Activated T-helper 1 cell treated with anti-CD3 and anti-CD28 coated beads, Interleukin-12 subunit alpha, Interleukin-12 subunit beta, Interleukin-2, Interleukin-4 antibody, amounts not matched to agents 30 ng/mL and 10 ng/mL and 1 ng/mL, durations not matched to agents 14 hours and 24 hours and 36 hours (primary cell): ENCODE data around the gene DNAAF3. TPM values are rescaled to one million over a fixed set of nuclear protein-coding genes. Genes with fewer than 3 reads are reported as not detected.
A peak's percentile ranks its signal among the peaks of the same experiment; 100 is the strongest.
"Not testable (repeated sequence)": the region's sequence is repeated elsewhere in the genome, so short reads cannot be mapped to it uniquely, and the experiment has no call there.

Experiments
- DNase-seq: peaks from one replicate; pipeline ENCODE4 v3.0.0; 2021; ENCODE audit warnings: low spot score
- H3K27ac Mint-ChIP-seq: one replicate; pipeline ENCODE4 v1.8.0; 2021; ENCODE audit warnings: mild to moderate bottlenecking, mixed read lengths
- H3K27me3 Mint-ChIP-seq: one replicate; pipeline ENCODE4 v1.8.0; 2022; ENCODE audit warnings: mild to moderate bottlenecking, moderate library complexity, mixed read lengths; ENCODE audit not compliant: insufficient read depth
- H3K36me3 Mint-ChIP-seq: one replicate; pipeline ENCODE4 v1.8.0; 2021; ENCODE audit warnings: low read depth, mixed read lengths
- H3K4me1 Mint-ChIP-seq: one replicate; pipeline ENCODE4 v1.8.0; 2021; ENCODE audit warnings: low read depth, mixed read lengths
- H3K4me3 Mint-ChIP-seq: one replicate; pipeline ENCODE4 v1.8.0; 2021; ENCODE audit warnings: mild to moderate bottlenecking, moderate library complexity, mixed read lengths
- H3K9me3 Mint-ChIP-seq: one replicate; pipeline ENCODE4 v1.8.0; 2021; ENCODE audit warnings: mixed read lengths
- intact Hi-C: fragments of 100-400 bp; cut with micrococcal nuclease; formaldehyde crosslinking; loops from one replicate; pipeline ENCODE4 v1.15.1; 2024
- total RNA-seq: library from RNA; stranded (reverse); gene quantifications from 2 replicates; pipeline ENCODE4 v1.2.3, GENCODE V29; 2022

The DNAAF3 gene
- total RNA-seq, 1 donor from 2014 or later, result 0.36 TPM

- H3K4me3 Mint-ChIP-seq, result peak overlapping the region; percentile 72
- intact Hi-C loops, result no loop called here
- DNase-seq, result no peak
- H3K4me1 Mint-ChIP-seq, result peaks cover 15% of the 10 kb centered on the region
- H3K27ac Mint-ChIP-seq, result no peak overlapping the region
- H3K27me3 Mint-ChIP-seq, result peaks cover 51% of the 10 kb centered on the region
- no peaks in the 10 kb centered on the region for H3K36me3 Mint-ChIP-seq
- no peaks in the 10 kb centered on the region for H3K9me3 Mint-ChIP-seq
These were observed 6.8 kb upstream of the DNAAF3 start for GRCh38 chr19:55173186-55173713.

- intact Hi-C loops, result no loop called here
These were observed 6.3 kb upstream of the DNAAF3 start for GRCh38 chr19:55172741-55173140.

GRCh38 chr19:55172318-55172717 is 5.9 kb upstream of the DNAAF3 start:
- DNase-seq, intact Hi-C loops, H3K36me3 Mint-ChIP-seq, H3K9me3 Mint-ChIP-seq, H3K27ac Mint-ChIP-seq: not testable (repeated sequence)
- peaks cover 51% of the 10 kb centered on the region for H3K27me3 Mint-ChIP-seq
- H3K4me1 Mint-ChIP-seq, result peaks cover 15% of the 10 kb centered on the region
- H3K4me3 Mint-ChIP-seq, result peak overlapping the region; percentile 70

More at GRCh38 chr19:55172741-55173140, 6.3 kb upstream of the DNAAF3 start:
- Mint-ChIP-seq H3K27ac (no peak overlapping the region), H3K36me3 (no peaks in the 10 kb centered on the region), H3K4me1 (peaks cover 15% of the 10 kb centered on the region), H3K27me3 (peaks cover 48% of the 10 kb centered on the region), H3K9me3 (no peaks in the 10 kb centered on the region), H3K4me3 (peak overlapping the region; percentile 70)
- DNase-seq, result no peak

GRCh38 chr19:55171440-55171839 is 5.0 kb upstream of the DNAAF3 start:
- peaks cover 24% of the 10 kb centered on the region for H3K4me1 Mint-ChIP-seq
- no peak for DNase-seq
- peaks cover 54% of the 10 kb centered on the region for H3K27me3 Mint-ChIP-seq
- no peaks in the 10 kb centered on the region for H3K36me3 Mint-ChIP-seq
- H3K4me3 Mint-ChIP-seq, result no peak overlapping the region
- no peaks in the 10 kb centered on the region for H3K9me3 Mint-ChIP-seq
- intact Hi-C loops, result no loop called here
- H3K27ac Mint-ChIP-seq, result no peak overlapping the region

GRCh38 chr19:55169136-55169535 is 2.7 kb upstream of the DNAAF3 start:
- Mint-ChIP-seq H3K27me3 (peaks cover 63% of the 10 kb centered on the region), H3K36me3 (no peaks in the 10 kb centered on the region), H3K9me3 (no peaks in the 10 kb centered on the region), H3K27ac (no peak overlapping the region), H3K4me1 (peaks cover 22% of the 10 kb centered on the region), H3K4me3 (no peak overlapping the region)
- intact Hi-C loops, result no loop called here
- DNase-seq, result no peak

- Mint-ChIP-seq H3K9me3 (no peaks in the 10 kb centered on the region), H3K4me3 (peak overlapping the region; percentile 84), H3K27me3 (peaks cover 54% of the 10 kb centered on the region), H3K4me1 (peaks cover 12% of the 10 kb centered on the region), H3K36me3 (no peaks in the 10 kb centered on the region), H3K27ac (peak overlapping the region; percentile 32)
- no peak for DNase-seq
- intact Hi-C loops, result loop anchor here (1.0 to 2.0 kb wide), 6 partner anchors 49 to 699 kb away; partner anchors contain the start of genes KMT5C and PPP1R12C
These were observed 372 bp downstream of the DNAAF3 start for GRCh38 chr19:55165952-55166529.

GRCh38 chr19:55161571-55162322 is 4.7 kb downstream of the DNAAF3 start:
- H3K36me3 Mint-ChIP-seq, result no peaks in the 10 kb centered on the region
- no peak overlapping the region for H3K4me3 Mint-ChIP-seq
- no peak overlapping the region for H3K27ac Mint-ChIP-seq
- H3K9me3 Mint-ChIP-seq, result no peaks in the 10 kb centered on the region
- H3K4me1 Mint-ChIP-seq, result peaks cover 6% of the 10 kb centered on the region
- DNase-seq, result no peak
- H3K27me3 Mint-ChIP-seq, result peaks cover 55% of the 10 kb centered on the region
- intact Hi-C loops, result loop anchor here (2.0 to 5.0 kb wide), 2 partner anchors 13 to 281 kb away; partner anchors contain the start of gene SHISA7

- peaks cover 52% of the 10 kb centered on the region for H3K27me3 Mint-ChIP-seq
- no peaks in the 10 kb centered on the region for H3K4me1 Mint-ChIP-seq
- no peaks in the 10 kb centered on the region for H3K36me3 Mint-ChIP-seq
- no peak overlapping the region for H3K27ac Mint-ChIP-seq
- no peak overlapping the region for H3K4me3 Mint-ChIP-seq
- no peak for DNase-seq
- intact Hi-C loops, result loop anchor here (1.0 to 5.0 kb wide), 5 partner anchors 14 to 300 kb away; partner anchors contain the start of genes ISOC2 and SHISA7
- no peaks in the 10 kb centered on the region for H3K9me3 Mint-ChIP-seq
These were observed 5.4 kb downstream of the DNAAF3 start for GRCh38 chr19:55160986-55161365.

- Mint-ChIP-seq H3K27me3 (peaks cover 46% of the 10 kb centered on the region), H3K4me1 (no peaks in the 10 kb centered on the region), H3K9me3 (no peaks in the 10 kb centered on the region), H3K36me3 (no peaks in the 10 kb centered on the region), H3K4me3 (no peak overlapping the region), H3K27ac (no peak overlapping the region)
- DNase-seq, result peak; percentile 86
- intact Hi-C loops, result loop anchor here (1.0 to 5.0 kb wide), 5 partner anchors 14 to 301 kb away; partner anchors contain the start of genes ISOC2 and SHISA7
These were observed 6.1 kb downstream of the DNAAF3 start for GRCh38 chr19:55160128-55160985.

- Mint-ChIP-seq H3K27ac (no peak overlapping the region), H3K27me3 (peaks cover 37% of the 10 kb centered on the region), H3K9me3 (no peaks in the 10 kb centered on the region), H3K4me1 (peaks cover 3% of the 10 kb centered on the region), H3K36me3 (no peaks in the 10 kb centered on the region), H3K4me3 (no peak overlapping the region)
- no peak for DNase-seq
- intact Hi-C loops, result no loop called here
These were observed 7.3 kb downstream of the DNAAF3 start for GRCh38 chr19:55158848-55159749.

GRCh38 chr19:55158423-55158822 is 8.0 kb downstream of the DNAAF3 start:
- Mint-ChIP-seq H3K27ac (no peak overlapping the region), H3K4me1 (peaks cover 9% of the 10 kb centered on the region), H3K4me3 (no peak overlapping the region), H3K36me3 (no peaks in the 10 kb centered on the region), H3K9me3 (peaks cover 4% of the 10 kb centered on the region), H3K27me3 (peaks cover 31% of the 10 kb centered on the region)
- intact Hi-C loops, result no loop called here
- DNase-seq, result no peak
